Brain pericyte (primary cell): ENCODE results near the gene FOXI1.

Experiments used
- DNase-seq: peaks from one replicate; pipeline ENCODE4 v3.0.0-alpha.2; 2012; ENCODE audit warnings: low read depth, low spot score

FOXI1 gene

GRCh38 chr5:170105642-170106611 is at the start of gene FOXI1:
TSS of gene FOXI1 (plus strand) at chr5:170105897. CDS start at chr5:170105958, 61 bp downstream.
- DNase-seq: no peak

- no peak for DNase-seq
Observed at GRCh38 chr5:170056561-170057267, 49.0 kb upstream of the FOXI1 start.

GRCh38 chr5:170057311-170057710 is 48.4 kb upstream of the FOXI1 start:
- no peak for DNase-seq

- no peak for DNase-seq
Observed at GRCh38 chr5:170059221-170059620, 46.5 kb upstream of the FOXI1 start.

GRCh38 chr5:170067152-170067551 is 38.5 kb upstream of the FOXI1 start:
- no peak for DNase-seq

GRCh38 chr5:170067574-170068170 is 38.0 kb upstream of the FOXI1 start:
- DNase-seq: no peak

GRCh38 chr5:170069512-170069911 is 36.2 kb upstream of the FOXI1 start:
- no peak for DNase-seq

- DNase-seq: no peak
Observed at GRCh38 chr5:170070556-170071412, 34.9 kb upstream of the FOXI1 start.

- DNase-seq: no peak
Observed at GRCh38 chr5:170071748-170072147, 33.9 kb upstream of the FOXI1 start.

- DNase-seq: no peak
Observed at GRCh38 chr5:170075696-170076095, 30.0 kb upstream of the FOXI1 start.

- no peak for DNase-seq
Observed at GRCh38 chr5:170076211-170076610, 29.5 kb upstream of the FOXI1 start.

GRCh38 chr5:170076739-170077138 is 29.0 kb upstream of the FOXI1 start:
- no peak for DNase-seq

GRCh38 chr5:170077526-170077925 is 28.2 kb upstream of the FOXI1 start:
- no peak for DNase-seq

GRCh38 chr5:170078458-170078857 is 27.2 kb upstream of the FOXI1 start:
- no peak for DNase-seq

- DNase-seq: no peak
Observed at GRCh38 chr5:170078931-170079330, 26.8 kb upstream of the FOXI1 start.

- DNase-seq: no peak
Observed at GRCh38 chr5:170080217-170080616, 25.5 kb upstream of the FOXI1 start.

GRCh38 chr5:170080786-170081445 is 24.8 kb upstream of the FOXI1 start:
- DNase-seq: no peak

- no peak for DNase-seq
Observed at GRCh38 chr5:170081616-170082015, 24.1 kb upstream of the FOXI1 start.

- DNase-seq: no peak
Observed at GRCh38 chr5:170082701-170083100, 23.0 kb upstream of the FOXI1 start.

GRCh38 chr5:170087168-170087817 is 18.4 kb upstream of the FOXI1 start:
- DNase-seq: no peak
